Measurements from ENCODE around the gene RTL10.
"Not testable (repeated sequence)": the region's sequence is repeated elsewhere in the genome, so short reads cannot be mapped to it uniquely, and the experiment has no call there.

RTL10 gene

DNA sequence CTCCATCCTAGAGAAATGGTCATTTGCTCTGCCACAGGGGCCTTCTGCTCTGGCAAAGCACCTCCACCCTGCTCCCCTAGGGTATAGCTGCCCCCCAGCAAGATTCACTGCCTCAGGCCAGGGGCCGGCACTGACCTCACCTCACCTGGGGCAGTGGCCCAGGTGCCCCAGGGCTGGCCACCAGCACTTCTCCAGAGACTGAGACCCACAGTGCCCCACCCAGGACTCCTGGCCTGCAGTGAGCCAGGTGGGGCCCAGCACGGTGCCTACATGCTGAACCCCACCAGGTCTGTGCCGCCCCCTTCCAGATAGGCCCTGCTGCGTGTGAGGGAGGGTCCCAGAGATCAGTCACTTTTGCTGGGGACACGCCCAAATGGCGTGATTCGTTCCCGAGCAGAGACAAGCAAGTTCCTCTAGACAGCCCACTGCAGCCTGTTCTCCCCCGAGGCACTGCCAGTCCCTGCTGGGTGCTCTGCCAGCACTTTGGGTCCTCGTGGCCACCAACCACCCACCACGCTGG is 10.8 kb downstream of the RTL10 start:
- no peak for DNase-seq (ENCODE audit: low read depth, low spot score)

DNA sequence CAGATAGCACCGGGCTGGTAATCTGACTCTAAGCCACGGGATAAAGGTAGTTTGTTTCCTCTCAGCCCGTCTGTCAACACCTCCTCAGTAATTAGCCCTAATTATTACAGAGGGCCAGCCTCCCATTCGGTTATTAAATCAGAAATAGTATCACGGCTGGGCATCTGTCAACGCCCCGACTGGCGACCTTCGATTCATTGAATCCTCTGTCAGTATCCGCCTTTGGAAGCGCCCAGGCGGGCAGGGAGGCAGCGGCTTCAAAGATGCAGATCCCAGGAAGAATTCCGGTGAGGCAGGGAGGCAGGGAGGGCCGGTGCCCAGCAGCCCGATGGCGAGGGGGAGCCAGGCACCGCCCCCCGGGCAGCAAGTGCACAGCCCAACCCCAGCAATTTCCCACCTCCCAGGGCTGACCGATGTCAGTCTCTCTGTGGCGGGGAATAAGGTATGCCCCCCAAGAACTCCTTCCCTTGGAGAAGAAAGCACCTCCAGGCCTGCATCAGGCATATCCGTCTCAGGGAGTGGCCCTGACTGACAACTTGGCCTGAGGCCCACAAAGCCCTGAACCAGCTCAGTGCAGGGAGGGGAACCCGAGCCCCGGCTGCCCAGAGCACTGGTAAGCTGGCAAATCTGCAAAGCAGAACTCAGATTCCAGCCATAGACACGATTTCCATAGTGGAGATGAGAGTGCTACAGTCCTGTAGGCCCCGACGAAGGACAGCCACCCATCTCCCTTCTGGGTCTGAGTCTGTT is 11.4 kb downstream of the RTL10 start:
- DNase-seq (ENCODE audit: low read depth, low spot score) = no peak

DNA sequence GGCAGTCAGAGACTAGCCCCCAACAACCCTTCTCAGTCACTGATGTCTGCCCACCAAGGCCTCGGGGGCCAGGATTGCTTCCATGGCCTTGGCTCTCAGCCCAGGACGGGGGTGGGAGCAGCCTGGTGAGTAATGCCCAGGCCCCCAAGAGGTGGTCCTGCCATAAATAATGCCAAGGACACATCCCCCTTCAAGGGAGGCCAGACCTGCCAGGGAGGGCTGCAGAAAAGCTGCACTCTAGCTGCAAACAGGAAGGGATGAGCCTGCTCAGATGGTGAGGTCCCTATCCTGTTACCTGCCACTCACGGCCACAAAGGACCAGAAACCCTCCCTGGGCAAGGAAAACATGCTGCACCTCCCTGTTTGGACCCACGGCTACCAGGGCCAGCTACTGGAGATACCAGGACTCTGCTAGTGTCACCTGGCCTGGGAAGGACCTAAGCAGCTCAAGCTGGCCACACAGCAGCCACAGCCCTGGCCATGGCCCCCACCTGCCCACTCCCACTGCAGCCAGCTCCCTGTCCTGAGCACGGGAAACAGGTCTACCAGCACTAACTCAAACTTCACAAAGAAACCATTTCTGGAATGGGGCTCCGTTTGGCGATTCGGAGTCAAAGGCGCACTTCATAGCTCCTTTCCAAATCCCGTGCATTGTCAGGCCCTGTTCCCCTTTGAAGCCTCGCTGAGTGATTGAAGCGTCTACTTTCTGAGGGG is 12.1 kb downstream of the RTL10 start:
- DNase-seq (ENCODE audit: low read depth, low spot score) = no peak

DNA sequence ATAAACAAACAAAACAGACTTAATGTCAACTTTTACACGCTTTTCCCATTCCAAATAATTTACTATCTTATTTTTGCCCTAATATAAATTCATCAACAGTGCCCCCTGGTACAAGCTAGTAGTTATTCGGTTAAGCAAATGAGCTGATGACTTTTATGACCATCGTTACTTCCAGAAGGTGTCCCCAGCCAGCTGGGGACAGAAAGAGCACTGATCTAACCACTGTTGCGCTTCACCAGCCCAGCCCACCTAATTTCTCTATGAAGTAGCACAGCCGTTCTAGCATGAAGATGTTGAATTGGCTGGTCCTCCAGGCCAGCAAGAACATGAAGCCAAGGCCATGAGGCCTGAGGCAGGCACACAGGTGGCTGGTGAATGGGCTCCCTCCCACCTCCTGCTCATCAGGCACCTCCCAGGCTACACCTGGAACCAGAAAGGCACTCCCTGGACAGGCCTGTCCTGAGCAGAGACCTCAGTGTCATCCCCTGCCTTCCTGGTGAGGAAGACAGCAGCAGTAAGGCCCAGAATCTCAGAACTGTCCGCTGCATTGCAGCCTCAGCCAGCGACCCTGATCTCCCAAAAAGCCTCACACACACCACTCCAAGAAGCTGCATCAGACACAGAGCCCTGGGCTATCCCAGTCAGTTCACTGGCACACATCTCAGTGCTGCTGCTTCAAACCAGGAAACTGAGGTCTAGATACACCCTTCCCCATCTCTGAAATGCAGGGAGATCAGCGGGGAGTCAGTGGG is 12.9 kb downstream of the RTL10 start:
- DNase-seq (ENCODE audit: low read depth, low spot score) = no peak

DNA sequence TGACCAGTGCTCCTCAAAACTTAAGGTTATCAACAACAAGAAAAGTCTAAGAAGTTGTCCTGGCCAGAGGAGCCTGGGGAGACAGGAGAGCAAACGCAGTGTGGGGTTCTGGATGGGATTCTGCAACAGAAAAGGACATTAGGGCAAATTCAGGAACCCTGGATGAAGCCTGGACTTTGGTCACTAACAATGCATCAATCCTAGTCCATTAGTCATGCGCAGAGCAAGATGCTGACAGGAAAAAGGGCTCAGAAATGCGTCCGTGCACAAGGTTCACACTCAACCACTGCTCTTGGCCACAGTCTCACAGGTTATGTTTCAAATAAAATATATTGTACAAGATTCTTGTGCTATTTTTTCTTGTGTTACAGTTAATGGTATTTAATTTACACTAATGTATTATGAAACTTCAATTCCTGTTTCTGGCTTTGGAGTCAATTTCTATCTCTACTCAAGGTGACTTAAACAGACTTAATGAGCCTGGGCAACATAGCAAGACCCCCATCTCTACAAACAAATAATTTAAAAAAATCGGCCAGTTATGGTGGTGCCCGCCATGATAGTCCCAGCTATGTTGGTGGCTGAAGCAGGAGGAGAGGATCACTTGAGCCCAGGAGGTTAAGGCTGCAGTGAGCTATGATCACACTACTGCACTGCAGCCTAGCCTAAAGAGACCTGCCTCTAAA is 13.6 kb downstream of the RTL10 start:
- DNase-seq (ENCODE audit: low read depth, low spot score) = no peak

DNA sequence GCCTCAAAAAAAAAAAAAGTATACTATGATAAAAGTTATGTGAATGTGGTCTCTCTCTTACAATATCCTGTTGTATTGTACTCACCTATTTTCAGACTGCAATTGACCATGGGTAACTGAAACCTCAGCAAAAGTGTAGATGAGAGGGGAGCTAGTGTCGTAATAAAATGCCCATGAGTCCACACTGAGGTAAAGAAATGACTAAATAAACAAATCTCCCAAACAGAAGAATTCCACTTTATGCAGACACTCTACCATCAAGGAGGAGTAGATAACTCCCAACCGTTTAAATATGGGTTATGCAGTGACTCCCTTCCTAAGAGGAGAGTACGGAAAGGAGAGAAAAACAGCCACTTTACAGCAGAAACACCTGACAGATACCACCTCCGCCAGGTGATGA is 14.6 kb downstream of the RTL10 start:
- DNase-seq (ENCODE audit: low read depth, low spot score) = no peak

DNA sequence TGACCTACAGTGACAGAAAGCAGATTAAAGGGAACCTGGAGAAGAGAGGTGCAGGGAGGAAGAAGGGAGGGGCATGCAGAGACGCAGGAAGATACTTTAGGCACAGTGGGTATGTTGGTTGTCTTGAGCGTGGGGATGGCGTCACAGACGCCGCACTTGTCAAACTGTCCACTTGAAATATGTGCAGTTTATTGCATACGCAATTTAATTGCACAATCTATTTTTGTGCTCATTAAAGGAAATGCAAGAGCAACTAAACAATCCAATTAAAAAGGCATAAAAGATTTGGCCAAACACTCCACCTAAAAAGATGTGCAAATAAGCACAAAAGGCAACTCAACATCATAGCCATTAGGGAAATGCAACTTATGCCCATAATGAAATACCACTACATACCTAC is 16.8 kb downstream of the RTL10 start:
- DNase-seq (ENCODE audit: low read depth, low spot score) = no peak

DNA sequence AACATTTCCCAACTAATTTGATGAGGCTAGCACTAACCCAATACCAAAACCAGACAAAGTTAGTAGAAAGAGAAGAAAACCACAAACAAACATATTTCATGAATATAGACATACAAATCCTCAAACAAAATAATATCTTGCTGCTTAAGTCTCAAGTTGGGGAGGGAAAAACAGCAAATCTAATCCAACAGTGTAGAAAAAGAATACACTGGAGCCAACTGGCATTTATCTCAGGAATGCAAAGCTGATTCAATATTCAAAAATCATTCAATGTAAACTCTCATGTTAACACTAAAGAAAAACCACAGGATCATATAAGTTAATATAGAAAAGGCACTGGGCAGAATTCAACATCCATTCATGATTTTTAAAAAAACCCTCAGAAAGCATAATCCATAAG is 18.2 kb downstream of the RTL10 start:
- no peak for DNase-seq (ENCODE audit: low read depth, low spot score)

DNA sequence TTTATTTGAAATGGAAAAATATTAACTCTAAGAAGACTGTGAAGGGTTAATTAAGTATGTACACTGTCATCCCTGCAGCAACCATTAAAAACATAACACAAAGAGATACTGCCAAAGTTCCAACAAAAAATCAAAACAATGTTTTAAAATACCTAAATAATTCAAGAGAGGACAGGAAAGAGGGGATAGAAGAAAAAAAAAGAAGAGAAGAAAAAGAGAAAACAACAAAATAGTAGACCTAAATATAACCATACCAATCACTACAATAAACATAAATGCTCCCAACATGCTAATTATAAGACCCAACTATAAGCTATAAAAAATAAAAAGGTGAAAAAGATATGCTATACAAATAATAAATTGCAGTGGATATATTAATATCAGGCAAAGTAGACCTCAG is 20.1 kb downstream of the RTL10 start:
- no peak for DNase-seq (ENCODE audit: low read depth, low spot score)

DNA sequence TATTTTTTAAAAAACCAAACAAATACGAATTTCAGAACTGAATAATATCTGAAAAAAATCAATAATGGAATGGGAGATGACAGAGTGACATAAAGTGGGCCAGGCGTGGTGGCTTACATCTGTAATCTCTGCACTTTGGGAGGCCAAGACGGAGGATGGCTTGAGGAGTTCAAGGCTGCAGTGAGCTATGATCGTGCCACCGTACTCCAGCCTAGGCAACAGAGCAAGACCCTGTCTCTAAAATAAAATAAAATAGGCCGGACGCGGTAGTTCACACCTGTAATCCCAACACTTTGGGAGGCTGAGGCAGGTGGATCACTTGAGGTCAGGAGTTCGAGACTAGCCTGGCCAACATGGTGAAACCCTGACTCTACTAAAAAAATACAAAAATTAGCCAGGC is 21.3 kb downstream of the RTL10 start:
- not testable (repeated sequence) for DNase-seq (ENCODE audit: low read depth, low spot score)

DNA sequence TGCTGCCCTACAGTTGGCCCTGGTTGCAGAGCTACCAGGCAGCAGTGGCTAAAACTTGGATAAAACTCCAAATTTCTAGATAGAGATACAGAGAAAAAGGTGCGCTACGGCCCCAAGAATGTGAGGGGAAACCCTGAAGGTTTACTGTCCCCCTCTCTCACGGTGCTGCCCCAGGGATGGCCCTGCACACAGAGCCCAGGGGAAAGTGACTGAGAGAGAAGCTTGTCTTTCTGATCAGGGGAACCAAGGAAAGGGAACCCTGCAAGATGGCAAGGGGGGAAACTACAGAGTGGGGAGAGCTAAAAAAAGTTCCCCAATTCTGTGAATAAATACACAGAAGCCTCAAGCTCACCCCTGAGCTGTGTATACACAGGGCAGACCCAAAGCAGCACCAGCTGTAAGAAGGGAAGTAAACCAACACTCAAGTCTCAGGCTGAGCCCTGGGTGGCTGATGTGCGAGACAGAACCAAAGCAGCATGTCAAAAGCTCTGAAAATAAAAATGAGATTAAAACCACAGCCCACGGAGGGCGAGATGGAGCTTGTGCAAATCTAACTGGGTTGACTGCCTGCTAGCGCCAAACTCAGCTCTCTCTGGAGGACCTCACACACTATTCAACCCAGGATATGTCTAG is 22.1 kb downstream of the RTL10 start:
- no peak for DNase-seq (ENCODE audit: low read depth, low spot score)

DNA sequence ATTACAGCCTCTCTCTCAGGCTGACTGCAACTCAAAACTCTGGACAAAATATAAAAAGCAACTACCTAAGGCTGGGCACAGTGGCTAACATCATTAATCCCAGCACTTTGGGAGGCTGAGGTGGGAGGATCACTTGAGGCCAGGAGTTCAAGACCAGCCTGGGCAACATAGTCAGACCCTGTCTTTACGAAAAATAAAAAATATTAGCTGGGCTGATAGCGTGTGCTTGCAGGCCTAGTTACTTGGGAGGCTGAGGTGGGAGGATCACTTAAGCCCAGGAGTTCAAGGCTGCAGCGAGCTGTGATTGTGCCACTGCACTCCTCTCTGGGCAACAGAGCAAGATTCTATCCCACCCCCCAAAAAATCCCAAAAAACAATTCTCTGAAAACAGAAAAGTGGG is 22.7 kb downstream of the RTL10 start:
- DNase-seq (ENCODE audit: low read depth, low spot score) = not testable (repeated sequence)

DNA sequence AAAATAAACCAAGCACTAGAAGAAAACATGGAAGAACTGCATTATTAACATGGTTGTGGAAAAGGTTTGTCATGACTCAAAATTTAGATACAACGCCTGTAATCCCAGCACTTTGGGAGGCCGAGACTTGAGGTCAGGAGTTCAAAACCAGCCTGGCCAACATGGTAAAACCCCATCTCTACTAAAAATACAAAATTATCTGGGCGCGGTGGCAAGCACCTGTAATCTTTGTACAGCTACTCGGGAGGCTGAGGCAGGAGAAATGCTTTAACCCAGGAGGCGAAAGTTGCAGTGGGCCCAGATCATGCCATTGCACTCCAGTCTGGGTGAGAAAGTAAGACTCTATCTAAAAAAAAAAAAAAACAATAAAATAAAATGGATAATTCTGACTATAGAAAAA is 23.7 kb downstream of the RTL10 start:
- no peak for DNase-seq (ENCODE audit: low read depth, low spot score)

DNA sequence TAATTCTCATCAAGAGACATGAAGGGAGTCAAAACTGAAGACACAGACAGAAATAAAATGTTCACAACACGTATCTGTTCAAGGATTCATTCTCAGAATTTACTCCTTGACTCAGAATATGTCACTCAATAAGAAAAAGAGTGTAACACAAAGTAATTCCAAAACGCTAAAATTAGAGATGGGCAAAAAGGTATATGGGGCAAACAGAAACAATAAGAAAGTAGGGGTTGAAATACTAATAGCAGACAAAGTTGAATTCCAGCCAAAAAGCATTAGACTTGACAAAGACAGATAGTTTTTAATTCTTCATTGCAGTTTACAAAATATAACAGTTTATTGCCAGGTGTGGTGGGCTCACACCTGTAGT is 26.7 kb downstream of the RTL10 start:
- no peak for DNase-seq (ENCODE audit: low read depth, low spot score)

DNA sequence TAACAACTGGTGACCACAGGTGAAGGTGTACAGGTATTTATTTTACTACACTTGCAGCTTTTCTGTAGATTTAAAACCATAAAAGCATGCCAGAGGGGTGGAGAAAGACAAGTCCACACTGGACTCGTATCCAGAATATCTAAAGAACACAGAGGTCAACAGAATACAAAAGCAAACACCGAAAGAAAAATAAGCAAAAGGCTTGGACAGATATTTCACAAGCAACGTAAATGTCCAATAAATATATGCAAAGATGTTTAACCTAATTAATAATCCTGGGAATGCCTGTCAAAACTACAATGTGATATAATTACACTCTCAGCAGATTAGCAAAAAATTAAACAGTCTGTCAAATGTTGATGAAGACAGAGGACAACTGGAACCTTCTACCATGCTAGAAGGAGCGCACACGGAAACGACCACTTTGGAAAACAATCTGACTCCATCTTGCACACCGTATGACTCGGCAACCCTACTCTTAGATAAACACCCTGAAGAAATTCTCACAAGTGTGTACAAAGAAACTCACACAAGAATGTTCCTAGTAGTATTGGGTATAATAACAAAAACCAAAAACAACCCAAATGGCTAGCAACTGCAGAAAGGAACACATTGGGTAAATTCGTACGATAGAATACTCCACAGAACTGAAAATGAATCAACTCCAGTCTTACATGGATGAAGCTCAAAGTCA is 27.2 kb downstream of the RTL10 start:
- no peak for DNase-seq (ENCODE audit: low read depth, low spot score)

DNA sequence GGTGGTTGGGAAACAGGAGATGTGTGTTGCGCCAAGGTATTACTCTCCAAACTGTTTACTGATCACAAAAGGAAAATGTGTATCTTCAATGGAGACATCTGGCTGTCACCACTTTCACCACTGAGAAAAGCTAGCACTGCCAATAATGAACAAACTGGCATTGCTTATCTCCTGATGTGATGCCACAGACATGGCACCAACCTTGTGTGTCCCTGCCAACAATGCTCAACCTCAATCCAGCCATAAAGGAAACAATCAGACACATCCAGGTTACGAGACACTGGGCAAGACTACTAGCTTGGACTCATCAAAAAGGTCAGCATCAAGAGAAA is 28.1 kb downstream of the RTL10 start:
- DNase-seq (ENCODE audit: low read depth, low spot score) = no peak

DNA sequence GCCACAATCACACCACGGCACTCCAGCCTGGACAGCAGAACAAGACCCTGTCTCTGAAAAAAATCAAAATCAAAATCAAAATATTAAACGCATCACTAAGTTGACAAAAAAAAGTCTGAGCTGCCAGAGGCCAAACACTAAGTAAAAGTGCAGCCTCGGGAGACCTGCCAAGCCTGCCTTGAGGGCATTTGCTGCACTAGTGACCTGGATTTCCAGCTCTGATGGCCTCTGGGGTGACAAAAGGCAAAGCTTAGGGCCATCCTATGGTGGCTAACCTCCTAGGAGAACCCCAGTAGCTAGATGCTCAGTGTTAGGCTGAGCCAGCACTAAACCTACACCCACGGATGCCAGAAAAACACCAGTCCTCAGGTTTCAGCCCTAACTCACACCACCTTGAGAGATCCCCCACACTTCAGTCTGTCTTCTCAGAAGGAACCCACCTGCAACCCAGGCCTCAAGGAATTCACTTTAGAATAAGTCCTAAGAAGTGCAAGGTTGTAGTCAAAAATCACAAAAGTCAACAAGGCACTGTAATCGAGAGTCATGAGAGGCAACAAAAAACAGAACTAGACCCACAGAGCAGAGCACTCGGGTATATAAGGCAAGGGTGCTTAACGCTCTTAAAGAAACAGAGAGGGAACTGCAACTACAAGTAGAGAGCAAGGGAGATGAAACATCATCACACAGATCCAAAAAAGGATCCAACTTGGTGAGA is 28.6 kb downstream of the RTL10 start:
- DNase-seq (ENCODE audit: low read depth, low spot score) = no peak

DNA sequence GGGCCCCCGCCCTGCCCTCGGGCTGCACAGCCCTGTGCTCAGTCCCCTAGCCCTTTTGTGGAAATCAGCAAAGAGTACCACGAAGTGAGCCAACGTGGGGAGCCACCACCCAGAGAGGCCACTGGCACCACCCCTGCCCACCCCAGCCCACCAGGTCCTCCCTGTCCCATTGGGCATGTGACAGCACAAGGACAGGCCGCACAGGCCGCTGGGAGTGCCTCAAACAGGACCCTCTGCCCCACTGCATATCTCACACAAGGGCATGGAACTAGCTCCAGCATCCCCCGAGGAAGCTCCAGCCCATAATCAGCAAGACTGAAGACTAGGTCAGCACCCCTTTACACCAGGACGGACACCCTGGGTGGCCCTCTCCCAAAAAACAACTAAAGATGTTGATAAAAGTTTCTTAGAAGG is 29.7 kb downstream of the RTL10 start:
- DNase-seq (ENCODE audit: low read depth, low spot score) = no peak

DNA sequence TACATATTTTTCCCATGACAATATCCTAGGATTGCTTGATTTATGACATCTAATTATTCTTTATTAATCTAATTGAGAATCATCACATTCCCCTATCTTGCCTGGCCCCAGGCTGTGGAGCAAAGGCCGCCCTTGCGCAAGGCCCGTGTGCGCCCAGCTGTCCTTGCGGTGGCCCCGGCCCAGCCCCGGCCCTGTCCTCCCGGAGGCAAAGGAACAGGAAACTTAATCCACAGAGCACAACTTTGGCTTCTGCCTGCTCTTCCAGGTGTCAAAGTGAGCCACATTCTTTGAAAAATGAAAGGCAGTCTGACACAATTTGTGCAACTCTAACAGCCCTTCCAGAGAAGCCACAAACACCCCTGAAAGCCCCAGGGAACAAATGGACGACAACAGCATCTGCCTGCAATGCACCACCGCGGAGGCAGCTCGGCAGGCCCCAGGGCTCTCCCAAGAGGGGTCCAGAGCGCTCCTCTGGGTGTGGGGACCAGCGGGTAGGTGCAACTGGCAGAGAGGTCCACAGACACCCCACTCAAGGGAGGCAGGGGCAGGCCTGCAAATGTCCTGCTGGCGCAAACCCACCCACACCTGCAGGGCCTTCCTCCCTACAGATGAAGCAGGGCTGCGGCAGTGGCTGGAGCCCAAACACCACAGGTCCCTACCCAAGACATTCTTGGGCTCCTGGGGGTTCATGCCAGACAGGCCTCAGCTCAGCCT is 30.3 kb downstream of the RTL10 start:
- no peak for DNase-seq (ENCODE audit: low read depth, low spot score)

DNA sequence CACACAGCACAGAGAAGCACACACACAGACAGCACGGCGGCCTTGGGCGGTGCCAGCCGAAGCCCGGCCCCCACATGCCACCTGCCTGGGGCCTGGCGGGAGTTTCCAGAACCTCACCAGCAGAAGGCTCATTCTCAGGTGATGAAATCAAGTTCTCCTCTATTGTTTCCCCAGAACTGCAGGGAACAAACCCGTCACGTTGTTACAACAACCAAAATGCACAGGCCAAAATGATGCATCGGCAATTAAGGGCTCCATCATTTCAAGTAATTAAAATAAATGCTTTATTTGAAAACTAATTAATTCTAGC is 30.8 kb downstream of the RTL10 start:
- DNase-seq (ENCODE audit: low read depth, low spot score) = no peak

All from activated CD4-positive, CD25-positive, alpha-beta regulatory T cell treated with anti-CD3 and anti-CD28 coated beads, Interleukin-2, amount 50 U/mL, for 16 hours (primary cell).